ENCODE results near the gene FABP1. TPM values are rescaled to one million over a fixed set of nuclear protein-coding genes. Genes with fewer than 3 reads are reported as not detected.

FABP1 gene
- total RNA-seq, 1 experiment from 2014 or later: not detected

- no peak overlapping the region for H3K27ac ChIP-seq
- H3K9me3 ChIP-seq (replicated peaks): no peaks in the 10 kb centered on the region
These were observed 35.1 kb downstream of the FABP1 start for GRCh38 chr2:88092773-88093172.

GRCh38 chr2:88091943-88092342 lies 35.9 kb downstream of the FABP1 start:
- DNase-seq (ENCODE audit: low read depth in 1 of 2, low spot score in 2 of 2): no peak
- Histone ChIP-seq H3K36me3 (no peaks in the 10 kb centered on the region), H3K9me3 (replicated peaks) (no peaks in the 10 kb centered on the region), H3K4me1 (replicated peaks) (no peaks in the 10 kb centered on the region), H3K27ac (no peak overlapping the region), H3K27me3 (replicated peaks) (no peaks in the 10 kb centered on the region), H3K4me3 (no peak overlapping the region)

More at GRCh38 chr2:88092773-88093172, 35.1 kb downstream of the FABP1 start:
- Histone ChIP-seq H3K27me3 (replicated peaks) (no peaks in the 10 kb centered on the region), H3K4me1 (replicated peaks) (no peaks in the 10 kb centered on the region), H3K36me3 (no peaks in the 10 kb centered on the region), H3K4me3 (no peak overlapping the region)
- no peak for DNase-seq (ENCODE audit: low read depth in 1 of 2, low spot score in 2 of 2)

GRCh38 chr2:88090446-88091283 lies 37.2 kb downstream of the FABP1 start:
- Histone ChIP-seq H3K4me1 (replicated peaks) (no peaks in the 10 kb centered on the region), H3K27me3 (replicated peaks) (no peaks in the 10 kb centered on the region), H3K36me3 (no peaks in the 10 kb centered on the region), H3K4me3 (no peak overlapping the region), H3K9me3 (replicated peaks) (no peaks in the 10 kb centered on the region), H3K27ac (no peak overlapping the region)
- DNase-seq (ENCODE audit: low read depth in 1 of 2, low spot score in 2 of 2): no peak

GRCh38 chr2:88088999-88089398 lies 38.9 kb downstream of the FABP1 start:
- DNase-seq (ENCODE audit: low read depth in 1 of 2, low spot score in 2 of 2): no peak
- H3K27ac ChIP-seq: no peak overlapping the region
- no peaks in the 10 kb centered on the region for H3K27me3 ChIP-seq (replicated peaks)
- no peaks in the 10 kb centered on the region for H3K9me3 ChIP-seq (replicated peaks)
- no peak overlapping the region for H3K4me3 ChIP-seq
- no peaks in the 10 kb centered on the region for H3K4me1 ChIP-seq (replicated peaks)
- H3K36me3 ChIP-seq: no peaks in the 10 kb centered on the region

- no peaks in the 10 kb centered on the region for H3K27me3 ChIP-seq (replicated peaks)
- no peak overlapping the region for H3K27ac ChIP-seq
- no peak overlapping the region for H3K4me3 ChIP-seq
- DNase-seq (ENCODE audit: low read depth in 1 of 2, low spot score in 2 of 2): no peak
- no peaks in the 10 kb centered on the region for H3K9me3 ChIP-seq (replicated peaks)
- no peaks in the 10 kb centered on the region for H3K4me1 ChIP-seq (replicated peaks)
- no peaks in the 10 kb centered on the region for H3K36me3 ChIP-seq
These were observed 40.1 kb downstream of the FABP1 start for GRCh38 chr2:88087763-88088162.

- H3K4me1 ChIP-seq (replicated peaks): no peaks in the 10 kb centered on the region
- H3K27me3 ChIP-seq (replicated peaks): no peaks in the 10 kb centered on the region
- no peak overlapping the region for H3K4me3 ChIP-seq
- no peaks in the 10 kb centered on the region for H3K9me3 ChIP-seq (replicated peaks)
- H3K27ac ChIP-seq: no peak overlapping the region
- no peaks in the 10 kb centered on the region for H3K36me3 ChIP-seq
- no peak for DNase-seq (ENCODE audit: low read depth in 1 of 2, low spot score in 2 of 2)
These were observed 40.8 kb downstream of the FABP1 start for GRCh38 chr2:88087073-88087472.

- H3K9me3 ChIP-seq (replicated peaks): no peaks in the 10 kb centered on the region
- no peak overlapping the region for H3K27ac ChIP-seq
- H3K36me3 ChIP-seq: no peaks in the 10 kb centered on the region
- no peaks in the 10 kb centered on the region for H3K27me3 ChIP-seq (replicated peaks)
- H3K4me3 ChIP-seq: no peak overlapping the region
- no peak for DNase-seq (ENCODE audit: low read depth in 1 of 2, low spot score in 2 of 2)
- H3K4me1 ChIP-seq (replicated peaks): no peaks in the 10 kb centered on the region
These were observed 41.5 kb downstream of the FABP1 start for GRCh38 chr2:88086401-88086800.

GRCh38 chr2:88085602-88086001 lies 42.3 kb downstream of the FABP1 start:
- H3K27ac ChIP-seq: no peak overlapping the region
- H3K9me3 ChIP-seq (replicated peaks): no peaks in the 10 kb centered on the region
- H3K4me1 ChIP-seq (replicated peaks): no peaks in the 10 kb centered on the region
- no peak overlapping the region for H3K4me3 ChIP-seq
- no peaks in the 10 kb centered on the region for H3K27me3 ChIP-seq (replicated peaks)
- no peaks in the 10 kb centered on the region for H3K36me3 ChIP-seq
- no peak for DNase-seq (ENCODE audit: low read depth in 1 of 2, low spot score in 2 of 2)

- Histone ChIP-seq H3K9me3 (replicated peaks) (no peaks in the 10 kb centered on the region), H3K27me3 (replicated peaks) (0 out of 2 replicates have a peak, but pooled peaks cover under 1% of the 10 kb centered on the region), H3K4me3 (no peak overlapping the region), H3K27ac (no peak overlapping the region), H3K4me1 (replicated peaks) (no peaks in the 10 kb centered on the region), H3K36me3 (no peaks in the 10 kb centered on the region)
- DNase-seq (ENCODE audit: low read depth in 1 of 2, low spot score in 2 of 2): no peak
These were observed 42.8 kb downstream of the FABP1 start for GRCh38 chr2:88085099-88085498.

GRCh38 chr2:88082781-88083180 lies 45.1 kb downstream of the FABP1 start:
- no peak overlapping the region for H3K4me3 ChIP-seq
- H3K27me3 ChIP-seq (replicated peaks): 0 out of 2 replicates have a peak, but pooled peaks cover 3% of the 10 kb centered on the region
- no peaks in the 10 kb centered on the region for H3K4me1 ChIP-seq (replicated peaks)
- no peak for DNase-seq (ENCODE audit: low read depth in 1 of 2, low spot score in 2 of 2)
- no peaks in the 10 kb centered on the region for H3K9me3 ChIP-seq (replicated peaks)
- no peaks in the 10 kb centered on the region for H3K36me3 ChIP-seq
- no peak overlapping the region for H3K27ac ChIP-seq

GRCh38 chr2:88081924-88082608 lies 45.8 kb downstream of the FABP1 start:
- Histone ChIP-seq H3K27ac (no peak overlapping the region), H3K4me1 (replicated peaks) (no peaks in the 10 kb centered on the region), H3K9me3 (replicated peaks) (no peaks in the 10 kb centered on the region), H3K4me3 (no peak overlapping the region), H3K27me3 (replicated peaks) (0 out of 2 replicates have a peak, but pooled peaks cover 3% of the 10 kb centered on the region), H3K36me3 (no peaks in the 10 kb centered on the region)
- DNase-seq (ENCODE audit: low read depth in 1 of 2, low spot score in 2 of 2): no peak

GRCh38 chr2:88080545-88080944 lies 47.3 kb downstream of the FABP1 start:
- Histone ChIP-seq H3K9me3 (replicated peaks) (no peaks in the 10 kb centered on the region), H3K36me3 (no peaks in the 10 kb centered on the region), H3K4me3 (no peak overlapping the region), H3K4me1 (replicated peaks) (no peaks in the 10 kb centered on the region), H3K27ac (no peak overlapping the region), H3K27me3 (replicated peaks) (0 out of 2 replicates have a peak, but pooled peaks cover 3% of the 10 kb centered on the region)
- no peak for DNase-seq (ENCODE audit: low read depth in 1 of 2, low spot score in 2 of 2)

- H3K36me3 ChIP-seq: no peaks in the 10 kb centered on the region
- 0 out of 2 replicates have a peak, but pooled peaks cover 3% of the 10 kb centered on the region for H3K27me3 ChIP-seq (replicated peaks)
- 0 out of 2 replicates have a peak, but pooled peaks cover 4% of the 10 kb centered on the region for H3K4me1 ChIP-seq (replicated peaks)
- no peaks in the 10 kb centered on the region; the same call in 1 of the 2 replicates for H3K9me3 ChIP-seq (replicated peaks)
- H3K4me3 ChIP-seq: no peak overlapping the region
- DNase-seq (ENCODE audit: low read depth in 1 of 2, low spot score in 2 of 2): no peak
- H3K27ac ChIP-seq: no peak overlapping the region
These were observed 49.2 kb downstream of the FABP1 start for GRCh38 chr2:88078643-88079172.

- H3K36me3 ChIP-seq: no peaks in the 10 kb centered on the region
These were observed 50.8 kb downstream of the FABP1 start for GRCh38 chr2:88077080-88077479.

More at GRCh38 chr2:88077080-88077479, 50.8 kb downstream of the FABP1 start:
- Histone ChIP-seq H3K27ac (no peak overlapping the region), H3K27me3 (replicated peaks) (0 out of 2 replicates have a peak, but pooled peaks cover 3% of the 10 kb centered on the region), H3K9me3 (replicated peaks) (no peaks in the 10 kb centered on the region; the same call in 1 of the 2 replicates), H3K4me3 (no peak overlapping the region), H3K4me1 (replicated peaks) (0 out of 2 replicates have a peak, but pooled peaks cover 4% of the 10 kb centered on the region)
- DNase-seq (ENCODE audit: low read depth in 1 of 2, low spot score in 2 of 2): no peak
